Colonic mucosa (tissue), 4 donors: ENCODE measurements around the gene SPATA18. TPM values are rescaled to one million over a fixed set of nuclear protein-coding genes. Genes with fewer than 3 reads are reported as not detected.
"Not testable (repeated sequence)": the region's sequence is repeated elsewhere in the genome, so short reads cannot be mapped to it uniquely, and the experiment has no call there.

Experiments
- DNase-seq: peaks from one replicate; pipeline ENCODE4 v3.0.0-alpha.2; 2020
- H3K27ac ChIP-seq: fragments of 200-600 bp; one replicate; pipeline ENCODE4 v1.8.0; 2021
- H3K27me3 ChIP-seq: fragments of 200-600 bp; one replicate; pipeline ENCODE4 v1.8.0; 2021
- H3K36me3 ChIP-seq: fragments of 200-600 bp; one replicate; pipeline ENCODE4 v1.8.0; 2021
- H3K4me1 ChIP-seq: fragments of 200-600 bp; one replicate; pipeline ENCODE4 v1.8.0; 2021; ENCODE audit warnings: mild to moderate bottlenecking
- H3K4me3 ChIP-seq: fragments of 200-600 bp; one replicate; pipeline ENCODE4 v1.8.0; 2021
- H3K9ac ChIP-seq, 2 donors: one replicate each; pipeline ENCODE4 v1.7.0; 2013; ENCODE audit warnings: control low read depth in 2 of 2, low read depth in 2 of 2, low read length in 2 of 2
- H3K9me3 ChIP-seq: fragments of 200-600 bp; one replicate; pipeline ENCODE4 v1.8.0; 2021
- intact Hi-C: fragments of 100-400 bp; cut with DNase I; formaldehyde crosslinking; loops from one replicate; pipeline ENCODE4 v1.14.1; 2022
- total RNA-seq, 2 donors: library from RNA; stranded (reverse); fragmentation: NEBNext Ultra II Directional in 1 of 2; extraction: Animal tissue kit (Norgen Biotek cat#: 25700) in 1 of 2; gene quantifications; one replicate each; pipeline ENCODE4 v1.2.1, GENCODE V29; 2021
- TF ChIP-seq, protein P1 (sequence below): fragments of 200-600 bp; IDR thresholded peaks from one replicate; pipeline ENCODE4 v1.8.0; 2022; ENCODE audit warnings: antibody characterized with exemption, mild to moderate bottlenecking
- donor health status: healthy.
- donor health status: DM: no; HTN: no; CAD: no.
- donor health status: DM: no; HTN: no; CAD: no.

Gene SPATA18
- total RNA-seq, 2 donors from 2014 or later = 9.8 to 14.6 TPM

DNA sequence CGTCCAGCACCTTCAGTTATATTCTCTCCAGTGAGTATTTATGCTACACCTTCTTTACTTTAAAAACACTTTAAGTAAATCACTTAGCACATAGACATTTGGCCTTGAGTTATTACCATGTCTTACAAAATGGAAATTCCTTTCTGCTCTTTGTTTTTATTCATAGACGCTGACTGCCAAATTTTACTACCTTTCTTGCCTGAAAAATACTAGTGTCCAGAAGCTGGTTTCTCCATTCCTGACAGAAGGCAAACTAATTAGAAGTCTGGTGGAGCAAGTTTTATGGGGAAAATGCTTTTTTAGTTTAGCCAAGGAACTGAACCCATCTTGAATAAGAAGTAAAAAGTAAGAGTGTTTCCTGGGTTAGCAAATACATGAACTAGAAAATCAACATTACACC lies 65.5 kb downstream of the SPATA18 start:
- H3K27ac ChIP-seq = no peak overlapping the region
- DNase-seq = no peak
- H3K9ac ChIP-seq = no peak overlapping the region
- no peak overlapping the region for H3K4me3 ChIP-seq
- no peaks in the 10 kb centered on the region for H3K9me3 ChIP-seq
- TF ChIP-seq, protein P1, sequence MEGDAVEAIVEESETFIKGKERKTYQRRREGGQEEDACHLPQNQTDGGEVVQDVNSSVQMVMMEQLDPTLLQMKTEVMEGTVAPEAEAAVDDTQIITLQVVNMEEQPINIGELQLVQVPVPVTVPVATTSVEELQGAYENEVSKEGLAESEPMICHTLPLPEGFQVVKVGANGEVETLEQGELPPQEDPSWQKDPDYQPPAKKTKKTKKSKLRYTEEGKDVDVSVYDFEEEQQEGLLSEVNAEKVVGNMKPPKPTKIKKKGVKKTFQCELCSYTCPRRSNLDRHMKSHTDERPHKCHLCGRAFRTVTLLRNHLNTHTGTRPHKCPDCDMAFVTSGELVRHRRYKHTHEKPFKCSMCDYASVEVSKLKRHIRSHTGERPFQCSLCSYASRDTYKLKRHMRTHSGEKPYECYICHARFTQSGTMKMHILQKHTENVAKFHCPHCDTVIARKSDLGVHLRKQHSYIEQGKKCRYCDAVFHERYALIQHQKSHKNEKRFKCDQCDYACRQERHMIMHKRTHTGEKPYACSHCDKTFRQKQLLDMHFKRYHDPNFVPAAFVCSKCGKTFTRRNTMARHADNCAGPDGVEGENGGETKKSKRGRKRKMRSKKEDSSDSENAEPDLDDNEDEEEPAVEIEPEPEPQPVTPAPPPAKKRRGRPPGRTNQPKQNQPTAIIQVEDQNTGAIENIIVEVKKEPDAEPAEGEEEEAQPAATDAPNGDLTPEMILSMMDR = no peak
- H3K4me1 ChIP-seq = no peaks in the 10 kb centered on the region
- H3K27me3 ChIP-seq = no peaks in the 10 kb centered on the region
- intact Hi-C loops = no loop called here
- no peaks in the 10 kb centered on the region for H3K36me3 ChIP-seq

DNA sequence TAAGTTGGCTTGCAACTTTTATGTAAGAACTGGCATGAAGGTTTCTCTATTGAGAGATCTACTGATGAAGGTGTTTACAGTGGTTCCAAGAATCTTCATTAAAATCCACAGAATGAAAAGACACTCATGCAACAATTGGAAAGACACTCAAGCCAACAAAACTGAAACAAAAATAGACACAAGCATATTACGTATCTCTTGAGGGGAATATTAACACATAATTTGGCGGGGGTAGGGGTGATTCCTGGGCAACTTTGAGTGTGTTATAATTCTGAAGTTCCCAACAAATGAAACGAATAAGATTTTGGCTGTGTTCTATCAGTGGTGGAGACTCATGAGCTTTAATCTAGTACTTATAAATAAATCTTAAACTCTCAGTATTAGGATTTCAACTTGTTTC lies 75.1 kb downstream of the SPATA18 start:
- Histone ChIP-seq H3K9ac (no peak overlapping the region), H3K4me3 (no peak overlapping the region), H3K27me3 (no peaks in the 10 kb centered on the region), H3K4me1 (no peaks in the 10 kb centered on the region), H3K27ac (no peak overlapping the region), H3K36me3 (no peaks in the 10 kb centered on the region), H3K9me3 (no peaks in the 10 kb centered on the region)
- intact Hi-C loops = no loop called here
- no peak for DNase-seq
- TF ChIP-seq, protein P1 = no peak

DNA sequence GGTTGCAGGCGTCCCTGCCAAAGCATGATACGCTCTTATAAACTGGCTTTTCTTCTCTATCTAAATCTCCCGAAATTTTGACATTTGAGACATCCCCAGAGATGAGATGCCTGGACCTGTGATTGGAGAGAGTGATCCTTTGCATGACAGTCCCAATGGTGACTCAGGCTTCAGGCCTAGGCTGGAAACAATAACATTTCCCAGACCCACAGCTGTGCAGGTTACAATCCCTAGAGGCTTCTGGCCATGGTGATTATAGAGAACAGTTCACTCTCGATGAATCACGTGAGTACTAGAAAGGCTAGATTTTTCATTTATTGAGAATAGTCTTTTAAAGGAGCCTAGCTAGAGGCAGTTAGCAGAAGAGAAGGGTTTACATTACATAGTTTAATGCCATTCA lies 75.9 kb downstream of the SPATA18 start:
- no peak for DNase-seq
- Histone ChIP-seq H3K9me3 (no peaks in the 10 kb centered on the region), H3K27ac (no peak overlapping the region), H3K27me3 (no peaks in the 10 kb centered on the region), H3K9ac (no peak overlapping the region), H3K36me3 (no peaks in the 10 kb centered on the region), H3K4me1 (no peaks in the 10 kb centered on the region), H3K4me3 (no peak overlapping the region)
- intact Hi-C loops = no loop called here
- TF ChIP-seq, protein P1 = no peak

DNA sequence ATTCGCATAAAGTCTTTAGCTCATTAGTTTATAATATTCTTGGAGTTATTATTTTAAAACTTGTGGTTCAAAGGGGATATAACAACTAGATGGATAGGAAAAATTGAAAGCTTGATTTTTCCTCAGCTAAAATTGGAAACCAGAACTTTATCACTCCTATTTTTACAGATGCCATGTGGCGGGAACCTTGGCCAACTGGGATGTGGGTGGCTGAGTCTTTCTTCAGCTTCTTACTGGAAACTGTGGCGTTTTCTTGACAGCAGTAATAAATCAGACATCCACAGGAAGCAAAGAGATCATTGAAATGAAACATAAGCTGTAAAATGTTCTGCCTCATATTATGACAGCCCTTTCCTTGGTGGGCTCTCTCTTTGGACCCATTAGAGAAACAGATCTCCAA lies 84.1 kb downstream of the SPATA18 start:
- Histone ChIP-seq H3K27ac (no peak overlapping the region), H3K4me1 (no peaks in the 10 kb centered on the region), H3K36me3 (no peaks in the 10 kb centered on the region), H3K9me3 (no peaks in the 10 kb centered on the region), H3K4me3 (no peak overlapping the region), H3K27me3 (no peaks in the 10 kb centered on the region), H3K9ac (no peak overlapping the region)
- DNase-seq = no peak
- TF ChIP-seq, protein P1 = no peak
- intact Hi-C loops = no loop called here

DNA sequence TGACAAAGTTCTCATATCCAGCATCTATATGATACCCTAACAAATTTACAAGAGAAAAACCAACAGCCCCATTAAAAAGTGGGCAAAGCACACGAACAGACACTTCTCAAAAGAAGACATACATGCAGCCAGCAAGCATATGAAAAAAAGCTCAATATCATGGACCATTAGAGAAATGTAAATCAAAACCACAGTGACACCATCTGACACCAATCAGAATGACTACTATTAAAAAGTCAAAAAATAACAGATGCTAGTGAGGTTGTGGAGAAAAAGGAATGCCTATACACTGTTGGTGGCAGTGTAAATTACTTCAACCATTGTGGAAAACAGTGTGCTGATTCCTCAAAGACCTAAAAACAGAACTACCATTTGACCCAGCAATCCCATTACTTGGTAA lies 86.0 kb downstream of the SPATA18 start:
- intact Hi-C loops, H3K9ac ChIP-seq, H3K36me3 ChIP-seq, H3K27me3 ChIP-seq, H3K9me3 ChIP-seq, H3K27ac ChIP-seq, H3K4me1 ChIP-seq, DNase-seq, H3K4me3 ChIP-seq: not testable (repeated sequence)

DNA sequence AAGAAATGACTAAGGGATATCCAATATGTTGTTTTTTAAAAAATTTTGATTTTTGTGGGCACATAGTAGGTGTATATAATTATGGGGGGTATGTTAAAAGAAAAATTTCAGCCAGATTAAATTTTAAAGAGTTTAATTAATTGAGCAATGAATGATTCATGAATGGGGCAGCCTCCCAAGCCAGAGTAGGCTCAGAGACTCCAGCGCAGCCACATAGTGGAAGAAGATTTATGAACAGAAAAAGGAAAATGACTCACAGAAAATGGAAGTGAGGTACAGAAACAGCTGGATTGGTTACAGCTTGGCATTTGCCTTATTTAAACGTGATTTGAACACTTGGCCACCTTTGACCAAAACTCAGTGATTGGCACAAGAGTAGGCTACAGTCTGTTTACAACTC lies 91.7 kb downstream of the SPATA18 start:
- Histone ChIP-seq H3K9ac (no peak overlapping the region), H3K9me3 (no peaks in the 10 kb centered on the region), H3K27me3 (no peaks in the 10 kb centered on the region), H3K4me1 (no peaks in the 10 kb centered on the region), H3K36me3 (no peaks in the 10 kb centered on the region), H3K4me3 (no peak overlapping the region), H3K27ac (no peak overlapping the region)
- no peak for DNase-seq
- TF ChIP-seq, protein P1 = no peak
- intact Hi-C loops = no loop called here
